ENCODE results near the gene COLEC11.
"Not testable (repeated sequence)": the region's sequence is repeated elsewhere in the genome, so short reads cannot be mapped to it uniquely, and the experiment has no call there.

The COLEC11 gene

DNA sequence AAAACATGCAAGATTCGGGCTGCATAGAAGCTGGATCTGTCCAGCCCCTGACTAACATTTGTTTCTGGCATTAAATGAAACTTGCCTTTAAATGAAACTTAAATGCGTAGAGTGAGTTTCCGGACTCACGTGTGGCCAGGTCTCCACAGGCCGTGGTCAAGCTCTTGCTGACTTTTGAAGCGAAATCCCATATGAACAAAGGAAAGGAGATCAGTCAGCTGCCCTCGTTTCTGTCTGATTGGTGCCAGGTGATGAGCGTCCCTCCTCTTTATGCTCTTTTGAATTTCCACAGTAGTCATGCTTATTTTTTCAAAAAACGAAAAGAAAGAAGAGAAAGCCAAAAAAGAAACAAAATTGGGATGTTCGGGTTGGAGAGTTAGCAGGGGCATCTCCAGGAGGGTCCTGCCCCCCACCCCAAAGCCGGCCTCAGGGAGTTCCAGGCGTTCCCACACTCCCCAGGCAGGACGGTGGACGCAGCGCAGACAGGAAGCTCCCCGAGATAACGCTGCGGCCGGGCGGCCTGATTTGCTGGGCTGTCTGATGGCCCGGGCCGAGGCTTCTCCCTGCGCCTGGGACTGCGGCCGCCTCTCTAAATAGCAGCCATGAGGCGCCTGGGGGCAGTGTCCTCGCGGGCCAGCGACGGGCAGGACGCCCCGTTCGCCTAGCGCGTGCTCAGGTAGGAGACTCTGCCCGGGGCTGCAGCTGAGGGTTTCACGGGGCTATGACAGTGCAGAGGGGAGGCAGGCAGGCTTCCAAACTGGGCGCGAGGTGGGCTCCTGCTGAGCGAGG lies at the start of gene COLEC11:
Gene COLEC11 (plus strand): TSS at position 620 of the 789 bp plus-strand sequence. CDS start 9,229 bp downstream, outside the sequence.
- DNase-seq = no peak

DNA sequence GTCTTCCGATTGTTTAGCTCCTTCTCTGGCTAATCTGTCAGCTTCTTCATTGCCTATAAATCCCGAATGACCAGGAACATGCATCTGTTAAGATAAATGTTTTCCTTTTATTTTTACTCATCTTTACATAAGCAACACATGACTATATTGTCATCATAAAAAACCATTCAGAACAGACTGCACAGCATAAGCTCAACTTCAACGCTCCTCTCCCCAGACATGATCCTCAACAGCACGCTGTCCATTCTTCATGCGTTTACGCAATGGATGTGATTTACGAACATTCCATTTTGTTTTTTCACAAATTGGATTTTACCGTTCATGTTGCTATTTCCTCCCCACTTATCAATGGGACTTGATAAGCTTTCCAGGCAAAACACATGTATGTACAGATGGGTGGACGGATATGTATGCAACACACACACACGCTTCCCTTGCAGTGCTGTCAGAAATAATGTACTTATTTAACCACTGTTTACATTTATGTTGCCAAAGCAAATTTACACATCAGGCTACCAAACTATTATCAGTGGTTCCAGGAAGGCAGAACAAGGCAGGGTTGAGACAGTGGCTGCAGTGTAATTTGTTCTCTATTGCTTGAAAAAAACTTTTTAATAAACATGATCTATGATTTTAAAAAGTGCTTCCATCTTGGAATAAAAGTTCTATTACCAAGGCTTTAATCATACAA lies 49.0 kb upstream of the COLEC11 start:
- no peak for DNase-seq

DNA sequence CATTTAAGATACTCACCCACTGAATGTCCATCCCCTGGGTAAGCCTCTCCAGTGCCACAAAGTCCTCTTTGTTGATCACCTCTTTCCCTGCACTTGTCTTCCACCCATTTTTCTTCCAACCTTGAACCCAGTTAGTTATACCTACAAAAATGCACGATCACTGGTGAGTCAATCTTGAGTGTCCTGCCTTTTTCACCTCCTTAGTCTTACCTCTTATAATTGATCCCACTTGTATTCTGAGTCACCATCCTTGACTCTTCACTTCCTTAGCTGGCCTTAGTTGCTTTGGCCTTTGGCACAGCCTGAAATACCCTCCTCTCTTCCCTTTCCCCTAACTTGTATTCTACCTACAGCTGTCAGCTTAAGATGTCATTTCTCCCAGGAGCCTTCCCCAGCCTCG lies 47.0 kb upstream of the COLEC11 start:
- DNase-seq = no peak

DNA sequence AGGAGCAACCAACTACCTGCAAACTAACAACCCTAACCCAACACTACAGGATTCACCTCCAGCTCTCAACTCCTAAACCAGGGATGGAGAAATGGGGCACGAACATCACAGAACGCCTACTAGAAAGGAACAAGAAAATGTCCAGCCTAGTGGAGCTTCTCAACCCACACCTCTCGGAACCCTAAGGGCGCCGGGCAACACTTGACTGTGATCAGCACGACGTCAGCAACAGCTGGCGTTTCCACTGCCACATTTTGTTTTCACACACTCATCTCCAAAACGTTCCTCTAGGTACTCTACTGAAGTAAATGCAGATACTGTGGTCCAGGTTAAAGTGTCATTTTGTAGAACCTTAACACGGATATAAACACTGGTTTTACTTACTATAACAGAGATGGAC lies 41.0 kb upstream of the COLEC11 start:
- DNase-seq = no peak

DNA sequence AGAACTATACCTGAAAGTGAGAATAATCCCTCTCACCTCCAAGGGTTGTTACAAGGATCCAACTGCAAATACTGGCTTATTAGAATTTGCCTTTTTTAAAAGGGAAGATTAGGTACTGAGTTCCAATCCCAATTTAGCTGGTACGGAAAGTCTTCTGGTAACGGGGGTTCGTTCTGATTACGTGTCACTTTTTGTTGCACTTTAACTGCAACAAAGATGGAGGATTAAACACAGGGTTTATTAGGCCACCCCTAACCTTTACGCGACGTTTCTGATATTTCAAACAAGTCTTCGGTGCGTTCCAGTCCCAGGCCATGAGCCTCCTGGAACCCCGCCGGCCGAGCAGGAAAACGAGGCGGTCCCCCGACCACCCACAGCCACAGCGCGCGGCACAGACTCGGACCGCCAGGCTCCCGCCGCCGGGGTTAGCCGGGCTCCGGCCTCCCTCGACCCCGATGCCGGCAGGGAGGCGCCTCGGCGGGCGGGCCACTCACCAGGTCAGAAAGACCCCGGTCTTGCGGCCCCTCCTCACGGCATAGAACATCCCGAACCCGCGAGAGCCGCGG lies 37.2 kb upstream of the COLEC11 start:
- no peak for DNase-seq

DNA sequence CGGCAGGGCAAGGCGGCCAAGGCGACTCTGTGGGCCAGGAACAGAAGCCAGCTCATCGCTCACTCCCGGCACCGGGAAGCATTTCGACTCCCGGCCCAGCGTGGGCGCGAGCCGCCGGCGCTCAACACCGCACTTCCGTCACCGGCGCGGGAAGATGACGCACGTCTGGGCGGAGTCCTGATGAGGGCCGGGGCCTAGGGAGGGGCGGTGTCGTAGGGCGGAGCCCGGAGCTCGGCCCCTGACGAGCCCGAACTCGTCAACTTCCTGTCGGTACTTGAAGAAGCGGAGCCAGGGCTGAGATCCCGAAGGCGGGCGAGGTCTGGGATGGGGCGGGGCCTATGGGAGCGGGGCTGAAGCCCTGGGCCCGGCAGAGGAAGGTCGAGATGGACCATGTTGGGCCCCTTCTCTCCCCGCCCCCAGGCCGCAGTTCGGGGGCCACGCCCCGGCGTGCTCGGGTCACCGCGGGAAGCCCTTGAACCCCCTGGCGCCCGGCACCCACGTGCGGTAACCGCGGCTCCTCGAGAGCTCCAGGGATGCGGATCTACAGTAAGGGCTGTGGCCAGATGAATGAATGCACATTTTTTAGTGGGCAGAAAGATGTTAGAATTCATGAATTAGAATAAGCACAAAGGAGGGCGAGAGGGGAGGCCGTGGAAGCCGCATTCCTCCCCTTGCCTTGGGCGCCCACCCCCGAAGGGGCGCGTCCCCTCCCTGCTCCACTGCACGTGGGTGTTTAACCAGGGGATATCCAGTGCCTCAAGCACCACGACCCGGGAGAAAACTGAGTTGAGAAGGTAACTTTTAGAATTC lies 36.5 kb upstream of the COLEC11 start, which contains the start of gene RNASEH1:
Gene RNASEH1 (minus strand): TSS at position 129 of the 810 bp plus-strand sequence. CDS start 73 bp downstream, at position 56.
- DNase-seq = peak; percentile 94

DNA sequence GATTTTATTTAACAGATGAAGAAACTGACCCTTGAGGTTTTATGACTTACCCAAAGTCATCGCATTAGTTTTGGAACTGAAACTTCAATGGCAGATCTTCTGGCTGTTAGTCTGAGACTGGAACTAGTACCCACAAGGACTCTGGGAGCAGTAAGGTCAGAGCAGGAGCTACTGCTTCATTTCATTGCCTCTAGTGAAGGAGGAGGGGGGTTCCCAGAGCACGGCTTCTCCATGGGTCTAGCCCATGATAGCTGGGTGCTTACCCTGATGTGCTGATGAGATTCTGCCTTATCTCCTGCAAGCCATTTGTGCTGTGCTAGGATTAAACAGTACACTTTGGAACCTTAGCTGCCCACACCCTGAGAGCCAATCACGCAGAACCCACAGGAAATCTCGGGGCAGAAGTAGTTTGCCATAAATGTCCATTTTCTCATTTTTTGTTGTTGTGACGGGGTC lies 31.4 kb upstream of the COLEC11 start:
- no peak for DNase-seq

DNA sequence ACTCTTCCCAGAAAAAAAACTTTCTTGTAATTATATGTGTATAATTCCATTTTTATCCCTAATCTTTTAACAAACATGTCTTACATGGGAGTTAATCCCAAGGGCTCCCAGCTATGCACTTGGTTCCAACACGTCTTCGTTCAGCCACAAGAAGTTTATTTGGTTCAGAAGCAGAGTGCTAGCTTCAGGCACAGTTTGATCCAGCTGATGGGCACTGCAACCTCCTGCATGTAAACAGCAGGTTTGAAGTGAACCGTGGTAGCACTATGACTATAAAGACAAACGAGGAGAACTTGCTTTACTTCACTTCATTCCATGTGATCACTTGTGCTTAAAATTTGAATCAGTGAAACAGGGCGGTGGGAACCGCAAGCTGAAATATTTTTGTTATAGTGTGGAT lies 29.8 kb upstream of the COLEC11 start:
- DNase-seq = no peak

DNA sequence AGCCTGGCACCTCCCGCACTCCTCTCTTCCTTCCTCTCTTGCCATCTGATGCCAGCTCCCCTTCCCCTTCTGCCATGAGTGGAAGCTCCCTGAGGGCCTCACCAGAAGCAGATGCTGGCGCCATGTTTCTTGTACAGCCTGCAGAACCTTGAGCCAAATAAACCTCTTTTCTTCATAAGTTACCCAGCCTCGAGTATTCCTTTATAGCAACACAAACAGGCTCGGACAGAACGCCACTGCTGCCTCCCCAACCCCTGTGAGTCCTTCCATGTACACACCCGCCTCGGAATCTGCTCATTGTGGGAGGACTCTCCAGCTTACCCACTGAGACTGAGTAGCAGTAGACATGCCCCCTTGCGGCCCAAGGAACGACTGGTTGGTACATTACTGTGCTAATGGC lies 28.1 kb upstream of the COLEC11 start:
- DNase-seq = no peak

DNA sequence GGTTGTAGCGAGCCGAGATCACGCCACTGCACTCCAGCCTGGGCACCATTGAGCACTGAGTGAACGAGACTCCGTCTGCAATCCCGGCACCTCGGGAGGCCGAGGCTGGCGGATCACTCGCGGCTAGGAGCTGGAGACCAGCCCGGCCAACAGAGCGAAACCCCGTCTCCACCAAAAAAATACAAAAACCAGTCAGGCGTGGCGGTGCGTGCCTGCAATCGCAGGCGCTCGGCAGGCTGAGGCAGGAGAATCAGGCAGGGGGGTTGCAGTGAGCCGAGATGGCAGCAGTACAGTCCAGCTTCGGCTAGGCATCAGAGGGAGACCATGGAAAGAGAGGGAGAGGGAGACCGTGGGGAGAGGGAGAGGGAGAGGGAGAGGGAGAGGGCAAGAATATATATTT lies 25.3 kb upstream of the COLEC11 start:
- DNase-seq = not testable (repeated sequence)

DNA sequence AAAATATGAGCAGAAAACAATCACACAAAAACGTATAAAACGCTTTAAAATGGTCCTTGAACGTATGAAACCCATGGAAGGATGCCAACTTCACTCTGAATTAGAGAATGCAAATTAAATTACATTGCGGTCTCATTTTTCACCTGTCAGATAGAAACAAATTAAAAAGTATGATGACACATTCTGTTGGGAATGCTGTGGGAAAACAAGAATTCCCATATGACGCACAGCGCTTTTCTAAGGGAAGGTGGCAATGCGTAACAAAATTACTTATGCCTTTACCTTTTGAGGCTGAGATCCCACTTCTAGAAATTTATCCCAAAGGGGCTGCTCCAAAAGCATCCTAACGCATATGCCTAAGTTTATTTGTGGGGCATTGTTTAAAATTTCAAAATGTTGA lies 23.6 kb upstream of the COLEC11 start:
- DNase-seq = no peak

DNA sequence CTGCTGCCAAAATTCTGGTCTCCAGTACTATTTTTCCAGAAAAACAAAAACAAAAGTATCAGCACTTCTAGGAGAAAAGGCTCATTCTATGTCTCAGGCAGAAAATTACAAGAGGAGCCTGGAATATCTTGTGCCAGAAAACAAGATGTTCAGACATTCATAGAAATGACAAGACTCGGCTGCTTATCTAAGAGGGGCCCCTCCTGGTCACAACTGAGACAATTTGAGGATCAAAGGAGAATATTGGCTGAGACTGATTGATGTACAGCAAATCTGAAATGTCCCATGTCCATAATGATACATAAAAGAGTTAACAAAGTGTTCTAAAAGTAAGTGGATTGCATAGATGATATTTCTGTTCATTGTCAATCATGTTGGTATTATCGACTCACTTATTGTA lies 22.3 kb upstream of the COLEC11 start:
- DNase-seq = no peak

DNA sequence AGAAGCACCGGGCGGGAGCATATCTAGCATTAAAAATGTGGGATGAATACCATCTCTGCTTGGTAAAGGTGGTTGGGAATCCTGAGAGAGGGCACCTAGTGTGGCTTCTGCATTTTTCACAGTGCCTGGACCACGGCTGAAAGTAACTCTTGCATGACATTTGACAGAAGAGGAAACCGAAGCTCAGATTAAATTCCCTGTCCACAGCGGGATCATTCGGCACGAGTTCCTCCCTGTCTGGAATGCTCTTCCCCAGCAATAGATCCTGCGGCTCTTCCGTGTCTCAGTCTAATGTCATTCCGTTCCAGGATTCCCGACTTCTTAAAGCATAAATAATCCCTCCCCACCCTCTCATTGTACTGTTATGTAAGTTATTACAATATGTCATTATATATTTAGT lies 20.8 kb upstream of the COLEC11 start:
- DNase-seq = no peak

DNA sequence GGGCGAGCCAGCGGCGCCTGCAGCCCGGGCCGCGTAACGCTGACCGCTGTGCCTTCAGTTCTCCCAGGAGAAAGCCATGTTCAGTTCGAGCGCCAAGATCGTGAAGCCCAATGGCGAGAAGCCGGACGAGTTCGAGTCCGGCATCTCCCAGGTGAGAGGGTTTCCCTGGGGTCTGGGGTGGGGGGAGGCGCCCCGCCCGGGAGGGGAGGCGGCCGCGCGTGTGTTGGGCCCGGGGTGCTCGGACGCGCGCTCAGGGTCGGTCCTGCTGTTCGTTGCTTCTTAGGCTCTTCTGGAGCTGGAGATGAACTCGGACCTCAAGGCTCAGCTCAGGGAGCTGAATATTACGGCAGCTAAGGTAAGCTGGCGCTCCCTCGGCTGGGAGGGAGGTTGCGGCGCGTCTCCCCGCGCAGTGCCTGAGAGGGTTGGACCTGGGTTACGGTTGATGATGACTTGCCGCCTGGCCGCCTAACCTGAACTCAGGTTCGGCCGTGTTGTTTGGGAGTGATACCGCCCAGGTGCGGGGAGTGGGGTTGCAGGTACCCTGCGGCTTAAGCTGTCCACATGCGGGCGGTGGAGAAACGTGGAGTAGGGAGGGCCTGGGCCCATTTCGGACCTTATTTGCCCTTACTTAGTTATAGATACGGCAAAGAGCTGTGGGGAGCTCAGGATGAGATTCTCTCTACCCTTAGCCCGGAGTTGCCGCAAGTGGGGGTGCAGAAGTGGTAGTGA lies 19.2 kb upstream of the COLEC11 start:
- DNase-seq = no peak

DNA sequence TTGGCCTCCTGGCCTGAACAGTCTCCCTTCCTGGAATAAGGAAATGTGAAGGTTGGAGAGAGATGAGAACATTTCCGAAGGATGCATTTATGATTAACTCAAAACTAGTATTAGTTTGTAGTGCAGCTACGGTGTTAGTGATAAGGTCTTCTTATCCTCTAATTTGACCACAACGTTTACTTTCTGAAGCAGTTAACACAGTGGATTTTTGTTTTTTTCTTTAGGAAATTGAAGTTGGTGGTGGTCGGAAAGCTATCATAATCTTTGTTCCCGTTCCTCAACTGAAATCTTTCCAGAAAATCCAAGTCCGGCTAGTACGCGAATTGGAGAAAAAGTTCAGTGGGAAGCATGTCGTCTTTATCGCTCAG lies 18.7 kb upstream of the COLEC11 start:
- not testable (repeated sequence) for DNase-seq

DNA sequence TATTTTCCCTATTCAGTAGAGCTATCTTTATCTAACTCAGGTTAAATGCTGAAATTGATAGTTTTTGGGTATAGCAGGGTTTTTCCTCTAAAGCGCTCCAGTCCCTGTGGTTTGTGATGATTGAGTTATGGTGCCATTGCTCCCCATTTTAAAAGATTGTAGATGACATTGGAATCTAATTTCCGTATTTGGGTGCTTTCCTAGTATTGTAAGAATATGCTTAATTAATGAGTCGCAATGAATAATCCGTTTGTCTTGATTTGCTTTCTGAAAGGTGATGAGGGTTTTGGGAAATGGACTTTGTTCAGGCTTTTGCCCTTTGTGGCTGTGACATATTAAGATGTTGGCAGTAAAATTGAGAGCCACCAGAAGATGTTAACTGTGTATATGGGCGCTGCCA lies 15.9 kb upstream of the COLEC11 start:
- no peak for DNase-seq

DNA sequence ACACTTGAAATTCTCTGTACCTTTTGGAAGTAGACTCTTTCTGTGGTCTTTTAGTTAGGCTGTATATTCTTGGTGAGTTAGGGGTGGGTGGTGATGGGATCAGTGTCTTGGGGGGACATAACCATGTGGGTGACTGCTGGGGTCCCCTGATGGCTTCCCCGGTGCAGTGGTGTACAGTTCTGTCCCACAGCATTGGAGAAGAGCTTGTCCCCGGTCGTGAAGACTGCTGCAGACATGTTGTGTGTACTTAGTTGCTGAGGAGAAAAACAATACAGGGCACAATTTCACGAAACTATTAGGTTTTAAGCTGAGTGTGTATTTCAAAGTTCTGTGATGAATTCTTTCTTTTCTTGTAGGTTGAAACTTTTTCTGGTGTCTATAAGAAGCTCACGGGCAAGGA lies 14.5 kb upstream of the COLEC11 start:
- DNase-seq = no peak

DNA sequence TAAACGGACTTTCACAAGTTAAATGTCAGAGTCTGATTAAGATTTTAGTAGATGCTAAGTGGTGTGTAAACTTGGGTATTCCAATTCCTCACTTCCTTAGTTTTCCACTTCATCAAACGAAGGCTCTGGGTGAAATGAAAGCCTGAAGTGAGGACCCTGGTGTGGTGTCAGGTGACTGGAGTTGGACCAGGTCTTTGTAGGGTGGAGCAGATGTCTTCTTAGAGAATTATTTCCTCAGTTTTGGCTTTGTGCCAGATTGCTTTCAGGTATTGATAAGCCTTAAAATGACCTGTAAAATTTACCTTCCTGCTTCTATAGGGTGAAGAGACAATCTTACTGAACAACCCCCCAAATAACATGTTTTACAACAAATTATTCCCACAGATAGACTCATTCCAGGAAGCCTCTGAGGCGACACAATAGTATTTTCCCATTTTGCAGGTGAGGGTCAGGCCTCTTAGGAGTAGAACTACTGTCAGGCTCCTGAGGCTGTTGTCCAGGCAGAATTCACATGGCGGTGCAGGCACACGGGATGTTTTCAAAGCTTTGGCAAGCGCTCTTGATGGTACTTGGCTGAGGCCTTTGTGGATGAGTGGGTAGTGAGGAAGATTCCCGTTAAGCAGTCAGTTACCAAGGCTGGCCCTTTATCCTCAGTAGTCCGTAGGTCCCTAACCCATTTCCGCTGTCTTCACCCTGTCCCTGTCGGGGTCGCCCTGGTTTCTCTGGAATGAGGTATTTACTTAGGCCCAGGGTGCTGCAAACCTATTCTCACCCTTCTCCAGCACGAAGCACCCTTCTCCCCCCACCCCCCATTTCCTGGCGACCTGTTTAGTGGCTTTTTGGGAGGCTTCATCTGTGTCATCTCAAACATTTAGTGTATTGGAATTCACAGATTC lies 13.3 kb upstream of the COLEC11 start:
- no peak for DNase-seq

DNA sequence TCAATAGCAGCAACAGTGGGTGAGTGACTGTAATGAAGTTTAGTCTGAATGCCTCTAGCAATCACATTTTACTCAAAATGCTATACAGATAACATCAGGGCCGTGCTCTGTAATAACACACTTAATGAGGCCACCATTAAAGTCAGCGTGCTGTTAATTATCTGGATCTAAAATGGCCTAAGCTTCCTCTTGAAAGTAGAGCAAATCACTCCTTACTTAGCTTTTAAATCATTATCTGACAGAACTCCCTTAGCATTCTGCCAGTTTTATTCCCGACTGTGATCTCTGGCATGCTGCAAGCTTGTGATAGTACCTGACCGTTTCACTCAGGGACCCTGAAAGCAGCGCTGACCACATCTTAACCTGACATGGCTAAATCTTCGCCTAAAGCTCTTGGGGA lies 10.8 kb upstream of the COLEC11 start:
- DNase-seq = no peak

DNA sequence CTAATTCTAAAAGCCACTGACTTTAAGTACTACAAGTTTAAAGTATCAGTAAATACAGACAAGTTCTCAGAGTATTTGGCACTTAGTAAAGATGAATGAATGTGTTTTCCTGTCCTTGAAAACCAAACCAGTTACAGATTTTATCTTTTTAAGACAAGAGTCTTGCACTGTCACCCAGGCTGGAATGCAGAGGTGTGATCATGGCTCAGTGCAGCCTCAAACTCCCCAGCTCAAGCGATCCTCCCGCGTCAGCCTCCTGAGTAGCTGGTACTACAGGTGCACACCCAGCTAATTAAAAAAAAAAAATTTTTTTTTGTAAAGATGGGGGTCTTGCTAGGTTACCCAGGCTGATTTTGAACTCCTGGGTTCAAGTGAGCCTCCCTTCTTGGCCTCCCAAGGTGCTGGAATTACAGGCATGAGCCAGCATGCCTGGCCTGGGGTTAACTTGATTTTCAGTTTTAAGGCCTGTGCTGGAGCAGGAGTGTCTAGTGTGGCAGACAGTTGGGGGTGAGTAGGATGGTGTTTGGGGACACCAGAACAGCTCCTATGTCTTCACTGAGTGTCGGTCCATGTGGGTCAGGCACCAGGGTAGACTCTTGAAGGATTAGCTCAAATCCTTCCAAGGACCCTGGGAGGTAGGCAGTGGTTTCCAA lies 10.2 kb upstream of the COLEC11 start:
- no peak for DNase-seq

Measured in NCI-H2029 (cell line).